IgD-negative memory B cell (primary cell): ENCODE data around the gene HNRNPA2B1. TPM values are rescaled to one million over a fixed set of nuclear protein-coding genes. Genes with fewer than 3 reads are reported as not detected.
"Not testable (repeated sequence)": the region's sequence is repeated elsewhere in the genome, so short reads cannot be mapped to it uniquely, and the experiment has no call there.

ENCODE experiments used
- H3K27ac Mint-ChIP-seq, 3 donors: one replicate each; pipeline ENCODE4 v1.8.0; 2020 to 2022; ENCODE audit warnings: mild to moderate bottlenecking in 3 of 3, mixed read lengths in 3 of 3, moderate library complexity in 1 of 3
- H3K27me3 Mint-ChIP-seq: one replicate; pipeline ENCODE4 v1.8.0; 2021; ENCODE audit warnings: mixed read lengths
- H3K36me3 Mint-ChIP-seq: one replicate; pipeline ENCODE4 v1.8.0; 2020; ENCODE audit warnings: mild to moderate bottlenecking, mixed read lengths
- H3K4me1 Mint-ChIP-seq, 3 donors: one replicate each; pipeline ENCODE4 v1.8.0; 2020 to 2022; ENCODE audit warnings: mixed read lengths in 3 of 3, mild to moderate bottlenecking in 1 of 3
- H3K4me3 Mint-ChIP-seq, 4 donors: one replicate each; pipeline ENCODE4 v1.8.0; 2020 to 2022; ENCODE audit warnings: mild to moderate bottlenecking in 4 of 4, mixed read lengths in 4 of 4, moderate library complexity in 3 of 4
- H3K9me3 Mint-ChIP-seq, 3 donors: one replicate each; pipeline ENCODE4 v1.8.0; 2020 to 2021; ENCODE audit warnings: mixed read lengths in 3 of 3, mild to moderate bottlenecking in 1 of 3
- polyA plus RNA-seq: library from polyadenylated mRNA; unstranded; fragments of 300-500 nt; fragmentation: Illumina TruSeq; gene quantifications from one replicate; pipeline ENCODE4 v1.2.3, GENCODE V29; 2021

HNRNPA2B1 gene
- polyA plus RNA-seq, 1 donor from 2014 or later = 708 TPM

GRCh38 chr7:26202019-26202990 is 1.8 kb upstream of the HNRNPA2B1 start:
- Mint-ChIP-seq H3K9me3 (peaks cover 0 to 2% (median 0%) of the 10 kb centered on the region in 3 donors), H3K36me3 (peaks cover 16% of the 10 kb centered on the region), H3K4me3 (peak overlapping the region; percentile 86 to 98 (median 95)), H3K4me1 (peaks cover 31 to 58% (median 31%) of the 10 kb centered on the region in 3 donors), H3K27me3 (no peaks in the 10 kb centered on the region), H3K27ac (peak overlapping the region; percentile 93 to 100 (median 100))

DNA sequence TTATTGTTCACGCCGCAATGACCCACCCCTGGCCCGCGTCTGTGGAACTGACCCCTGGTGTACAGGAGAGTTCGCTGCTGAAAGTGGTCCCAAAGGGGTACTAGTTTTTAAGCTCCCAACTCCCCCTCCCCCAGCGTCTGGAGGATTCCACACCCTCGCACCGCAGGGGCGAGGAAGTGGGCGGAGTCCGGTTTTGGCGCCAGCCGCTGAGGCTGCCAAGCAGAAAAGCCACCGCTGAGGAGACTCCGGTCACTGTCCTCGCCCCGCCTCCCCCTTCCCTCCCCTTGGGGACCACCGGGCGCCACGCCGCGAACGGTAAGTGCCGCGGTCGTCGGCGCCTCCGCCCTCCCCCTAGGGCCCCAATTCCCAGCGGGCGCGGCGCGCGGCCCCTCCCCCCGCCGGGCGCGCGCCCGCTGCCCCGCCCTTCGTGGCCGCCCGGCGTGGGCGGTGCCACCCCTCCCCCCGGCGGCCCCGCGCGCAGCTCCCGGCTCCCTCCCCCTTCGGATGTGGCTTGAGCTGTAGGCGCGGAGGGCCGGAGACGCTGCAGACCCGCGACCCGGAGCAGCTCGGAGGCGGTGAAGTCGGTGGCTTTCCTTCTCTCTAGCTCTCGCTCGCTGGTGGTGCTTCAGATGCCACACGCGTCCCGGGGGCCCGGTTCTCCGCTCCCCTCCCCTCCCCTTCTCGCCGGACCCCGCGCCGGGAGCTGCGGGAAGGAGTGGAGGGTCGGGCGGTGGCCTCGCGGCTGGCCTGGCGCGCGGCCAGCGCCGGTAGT is 887 bp upstream of the HNRNPA2B1 start, which contains the start of gene CBX3:
TSS of gene CBX3 (plus strand) at position 499 of the 772 bp plus-strand sequence. CDS start 1,254 bp downstream, outside the sequence.
- Mint-ChIP-seq H3K4me3 (peak within 1 kb of the TSS; percentile 98 to 100 (median 99)), H3K36me3 (peaks cover 15% of the 10 kb centered on the region), H3K27ac (peak within 1 kb of the TSS; percentile 99 to 100 (median 100)), H3K9me3 (peaks cover 0 to 2% (median 0%) of the 10 kb centered on the region in 3 donors), H3K27me3 (no peaks in the 10 kb centered on the region), H3K4me1 (peaks cover 37 to 60% (median 38%) of the 10 kb centered on the region in 3 donors)

DNA sequence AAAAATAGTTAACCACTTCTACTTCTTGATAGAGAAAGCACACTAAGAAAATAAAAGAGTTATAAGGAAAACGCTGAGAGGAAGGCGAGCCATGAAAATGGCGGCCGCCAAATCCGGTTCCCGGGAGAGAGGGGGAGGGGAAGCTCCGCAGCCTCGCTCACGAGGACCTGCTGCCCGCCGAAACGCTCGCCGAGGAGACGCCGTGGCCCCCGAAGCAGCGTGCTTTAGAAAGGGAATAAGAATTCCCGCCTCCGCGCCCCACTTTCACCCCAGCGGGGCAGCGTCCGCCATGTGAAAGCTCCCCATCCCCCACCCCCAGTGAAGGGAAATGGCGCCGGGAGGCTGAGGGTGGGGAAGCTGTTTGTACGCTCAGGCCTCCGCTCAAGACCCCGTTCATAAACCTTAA is 505 bp downstream of the HNRNPA2B1 start:
- H3K27ac Mint-ChIP-seq = peak overlapping the region; percentile 99 to 100 (median 100)
- no peaks in the 10 kb centered on the region for H3K27me3 Mint-ChIP-seq
- peaks cover 15% of the 10 kb centered on the region for H3K36me3 Mint-ChIP-seq

GRCh38 chr7:26199301-26200037 is 1.1 kb downstream of the HNRNPA2B1 start:
- Mint-ChIP-seq H3K9me3 (peaks cover 0 to 2% (median 0%) of the 10 kb centered on the region in 3 donors), H3K27me3 (no peaks in the 10 kb centered on the region), H3K36me3 (peaks cover 17% of the 10 kb centered on the region), H3K27ac (peak overlapping the region; percentile 99 to 100 (median 100)), H3K4me3 (peak overlapping the region; percentile 98 to 100 (median 99)), H3K4me1 (peaks cover 42 to 62% (median 44%) of the 10 kb centered on the region in 3 donors)

More for the DNA sequence above, 505 bp downstream of the HNRNPA2B1 start:
- Mint-ChIP-seq H3K4me1 (peaks cover 43 to 64% (median 45%) of the 10 kb centered on the region in 3 donors), H3K9me3 (peaks cover 0 to 2% (median 0%) of the 10 kb centered on the region in 3 donors), H3K4me3 (peak overlapping the region; percentile 98 to 100 (median 99))

GRCh38 chr7:26198781-26199169 is 1.8 kb downstream of the HNRNPA2B1 start:
- Mint-ChIP-seq H3K36me3 (peaks cover 18% of the 10 kb centered on the region), H3K27ac (peak overlapping the region; percentile 99 to 100 (median 100)), H3K27me3 (no peaks in the 10 kb centered on the region), H3K9me3 (peaks cover 0 to 2% (median 0%) of the 10 kb centered on the region in 3 donors), H3K4me1 (peaks cover 43 to 59% (median 44%) of the 10 kb centered on the region in 3 donors), H3K4me3 (peak overlapping the region; percentile 98 to 100 (median 99))

- peaks cover 18% of the 10 kb centered on the region for H3K36me3 Mint-ChIP-seq
- H3K4me1 Mint-ChIP-seq = peaks cover 42 to 61% (median 43%) of the 10 kb centered on the region in 3 donors
- H3K27me3 Mint-ChIP-seq = no peaks in the 10 kb centered on the region
- H3K27ac Mint-ChIP-seq = peak overlapping the region; percentile 99 to 100 (median 100)
- peak overlapping the region; percentile 98 to 100 (median 99) for H3K4me3 Mint-ChIP-seq
- H3K9me3 Mint-ChIP-seq = peaks cover 0 to 2% (median 0%) of the 10 kb centered on the region in 3 donors
Measured at GRCh38 chr7:26198133-26198780, 2.3 kb downstream of the HNRNPA2B1 start.

GRCh38 chr7:26197153-26198115 is 3.1 kb downstream of the HNRNPA2B1 start:
- Mint-ChIP-seq H3K4me3 (peak overlapping the region; percentile 98 to 100 (median 99)), H3K27ac (peak overlapping the region; percentile 99 to 100 (median 100)), H3K9me3 (peaks cover 0 to 2% (median 0%) of the 10 kb centered on the region in 3 donors), H3K4me1 (peaks cover 45 to 64% (median 45%) of the 10 kb centered on the region in 3 donors), H3K36me3 (peaks cover 18% of the 10 kb centered on the region), H3K27me3 (no peaks in the 10 kb centered on the region)

- peaks cover 0 to 2% (median 0%) of the 10 kb centered on the region in 3 donors for H3K9me3 Mint-ChIP-seq
- H3K27me3 Mint-ChIP-seq = no peaks in the 10 kb centered on the region
- peaks cover 51 to 71% (median 52%) of the 10 kb centered on the region in 3 donors for H3K4me1 Mint-ChIP-seq
- H3K36me3 Mint-ChIP-seq = peaks cover 18% of the 10 kb centered on the region
- H3K27ac Mint-ChIP-seq = peak overlapping the region; percentile 57 to 100 (median 88)
- peak overlapping the region; percentile 75 to 100 (median 91) for H3K4me3 Mint-ChIP-seq
Measured at GRCh38 chr7:26195867-26196657, 4.5 kb downstream of the HNRNPA2B1 start.

- Mint-ChIP-seq H3K27me3 (no peaks in the 10 kb centered on the region), H3K36me3 (peaks cover 17% of the 10 kb centered on the region), H3K4me1 (peaks cover 57 to 71% (median 60%) of the 10 kb centered on the region in 3 donors), H3K9me3 (peaks cover 0 to 2% (median 0%) of the 10 kb centered on the region in 3 donors), H3K27ac (peak overlapping the region in 2 of 3 donors; percentile 86 to 100), H3K4me3 (peak overlapping the region in 3 of 4 donors; percentile 39 to 98 (median 55))
Measured at GRCh38 chr7:26195182-26195581, 5.4 kb downstream of the HNRNPA2B1 start.

DNA sequence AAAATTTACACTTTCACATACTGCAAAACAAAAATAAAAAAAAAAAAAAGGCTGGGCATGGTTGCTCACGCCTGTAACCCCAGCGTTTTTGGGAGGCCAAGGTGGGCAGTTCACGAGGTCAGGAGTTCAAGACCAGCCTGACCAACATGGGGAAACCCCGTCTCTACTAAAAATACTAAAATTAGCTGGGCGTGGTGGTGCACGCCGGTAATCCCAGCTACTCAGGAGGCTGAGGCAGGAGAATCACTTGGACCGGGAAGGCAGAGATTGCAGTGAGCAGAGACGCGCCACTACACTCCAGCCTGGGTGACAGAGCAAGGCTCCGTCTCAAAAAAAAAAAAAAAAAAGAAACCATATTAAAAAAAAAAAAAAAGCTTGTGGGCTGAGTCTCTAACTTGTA is 5.8 kb downstream of the HNRNPA2B1 start:
- H3K27me3 Mint-ChIP-seq, H3K9me3 Mint-ChIP-seq: not testable (repeated sequence)
- peak overlapping the region; percentile 86 to 100 (median 95) for H3K27ac Mint-ChIP-seq
- peak overlapping the region; percentile 8 to 82 (median 60) for H3K4me3 Mint-ChIP-seq
- peaks cover 17% of the 10 kb centered on the region for H3K36me3 Mint-ChIP-seq
- peaks cover 57 to 70% (median 62%) of the 10 kb centered on the region in 3 donors for H3K4me1 Mint-ChIP-seq

GRCh38 chr7:26193432-26194207 is 6.9 kb downstream of the HNRNPA2B1 start:
- no peaks in the 10 kb centered on the region for H3K27me3 Mint-ChIP-seq
- no peaks in the 10 kb centered on the region for H3K9me3 Mint-ChIP-seq
- peak overlapping the region; percentile 86 to 100 (median 95) for H3K27ac Mint-ChIP-seq
- peak overlapping the region in 3 of 4 donors; percentile 61 to 82 (median 74) for H3K4me3 Mint-ChIP-seq
- H3K36me3 Mint-ChIP-seq = peaks cover 12% of the 10 kb centered on the region
- H3K4me1 Mint-ChIP-seq = peaks cover 57 to 70% (median 66%) of the 10 kb centered on the region in 3 donors
